HG02642 (cell line): Measurements from ENCODE around the gene EREG.
"Not testable (repeated sequence)": the region's sequence is repeated elsewhere in the genome, so short reads cannot be mapped to it uniquely, and the experiment has no call there.

ENCODE experiments used
- ATAC-seq: cut with Tn5 transposase; IDR thresholded peaks from one replicate; pipeline ENCODE4 v1.9.1; 2021; ENCODE audit warnings: mild to moderate bottlenecking; ENCODE audit not compliant: unreplicated experiment, poor library complexity

The EREG gene

DNA sequence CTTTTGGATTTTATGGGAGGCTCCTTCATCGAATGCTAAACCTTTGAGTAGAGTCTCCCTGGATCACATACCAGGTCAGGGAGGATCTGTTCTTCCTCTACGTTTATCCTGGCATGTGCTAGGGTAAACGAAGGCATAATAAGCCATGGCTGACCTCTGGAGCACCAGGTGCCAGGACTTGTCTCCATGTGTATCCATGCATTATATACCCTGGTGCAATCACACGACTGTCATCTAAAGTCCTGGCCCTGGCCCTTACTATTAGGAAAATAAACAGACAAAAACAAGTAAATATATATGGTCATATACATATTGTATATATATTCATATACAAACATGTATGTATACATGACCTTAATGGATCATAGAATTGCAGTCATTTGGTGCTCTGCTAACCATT is 21.2 kb downstream of the EREG start:
- ATAC-seq: no peak

- ATAC-seq: no peak
Measured at GRCh38 chr4:74387790-74388189, 22.8 kb downstream of the EREG start.

DNA sequence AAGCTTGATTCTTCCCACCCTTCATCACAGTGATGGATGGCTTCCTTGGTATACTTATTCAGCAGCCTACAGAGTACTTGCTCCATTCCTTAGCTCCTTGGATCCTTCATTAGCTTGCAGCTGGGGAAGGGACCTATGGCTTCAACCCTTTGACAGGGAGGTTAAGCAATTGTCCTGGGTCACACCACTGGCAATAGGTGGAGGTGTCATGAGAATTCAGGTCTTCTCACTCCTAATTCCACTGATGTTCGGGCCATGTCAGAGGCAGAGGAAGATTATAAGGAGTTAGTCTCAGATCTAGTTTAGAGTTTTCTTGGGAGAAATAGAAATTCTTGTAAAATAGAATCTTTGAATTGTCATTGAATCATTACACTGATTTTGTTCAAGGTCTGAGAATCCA is 24.5 kb downstream of the EREG start:
- no peak for ATAC-seq

DNA sequence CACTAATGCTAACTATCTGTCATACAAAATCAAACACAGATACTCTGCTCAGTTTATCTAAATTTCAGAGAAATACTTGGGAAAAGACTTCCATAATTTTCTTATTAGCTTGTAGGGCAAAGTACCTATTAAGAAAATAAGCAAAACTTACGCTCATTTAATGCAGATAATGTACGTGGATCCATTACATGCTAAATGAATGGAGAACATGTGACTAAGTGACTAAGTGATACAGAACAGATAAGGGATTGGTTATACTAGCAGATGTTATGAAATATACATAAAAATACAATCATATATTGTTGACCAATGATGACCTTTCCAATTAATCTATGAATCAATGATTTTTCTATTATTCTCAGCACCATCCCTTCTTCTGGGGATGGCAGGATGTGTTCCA is 25.7 kb downstream of the EREG start:
- no peak for ATAC-seq

GRCh38 chr4:74391346-74391745 is 26.4 kb downstream of the EREG start:
- ATAC-seq: no peak

DNA sequence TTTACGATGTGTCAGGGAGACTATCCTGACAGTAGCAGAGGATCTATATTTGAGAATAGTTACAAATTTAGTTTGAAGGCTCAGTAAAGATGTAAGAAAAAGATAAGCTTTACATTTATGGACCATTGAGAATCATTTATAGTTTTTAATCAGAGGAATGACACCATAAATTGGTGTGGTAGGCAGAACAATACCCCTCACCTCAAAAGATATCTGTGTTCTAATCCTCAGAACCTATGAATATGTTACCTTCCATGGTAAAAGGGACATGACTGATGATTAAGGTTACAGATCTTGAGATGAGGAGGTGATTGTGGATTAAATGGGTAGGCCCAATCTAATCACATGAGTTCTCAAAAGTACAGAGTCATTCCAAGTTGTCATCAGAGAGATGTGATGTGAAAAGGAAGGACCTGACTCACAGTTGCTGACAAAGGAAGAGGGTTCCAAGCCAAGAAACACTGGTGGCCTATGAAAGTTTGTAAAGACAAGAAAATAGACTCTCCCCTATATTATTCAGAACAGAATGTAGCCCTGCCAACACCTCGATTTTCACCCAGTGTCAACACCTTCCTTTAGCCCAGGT is 27.0 kb downstream of the EREG start:
- ATAC-seq: no peak

DNA sequence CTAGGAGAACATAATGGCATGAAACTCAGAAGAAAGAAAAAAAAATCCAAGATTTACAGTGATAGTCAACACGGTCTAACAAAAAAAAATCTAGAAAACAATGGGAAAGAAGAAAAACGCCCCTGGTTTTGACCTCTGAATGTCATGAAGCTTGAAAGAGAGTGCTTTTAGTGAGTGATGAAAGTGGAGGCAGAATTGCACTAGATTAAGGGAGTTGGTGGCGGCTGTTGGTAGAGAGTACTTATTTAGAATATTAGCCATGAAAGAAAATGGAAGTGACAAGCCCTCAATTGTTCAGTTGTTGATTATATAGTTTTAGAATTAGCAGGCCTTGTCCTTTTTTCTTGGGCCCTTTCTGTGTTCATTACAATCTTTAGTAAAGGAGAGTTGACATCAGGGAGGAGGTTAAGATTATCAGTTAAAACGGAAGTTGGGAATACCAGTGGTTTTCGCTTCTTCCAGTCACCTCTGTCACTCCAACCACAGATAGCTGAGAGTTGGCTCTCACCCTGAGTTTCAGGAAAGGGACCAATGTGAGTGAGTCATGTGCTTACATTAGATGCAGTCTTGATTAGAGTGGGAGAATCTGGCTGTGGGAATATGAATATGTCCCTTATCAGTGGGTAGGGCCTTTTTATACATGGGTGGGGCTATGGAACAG is 29.7 kb downstream of the EREG start:
- no peak for ATAC-seq

GRCh38 chr4:74395633-74396032 is 30.7 kb downstream of the EREG start:
- ATAC-seq: no peak

GRCh38 chr4:74397748-74398426 is 32.9 kb downstream of the EREG start:
- ATAC-seq: no peak

DNA sequence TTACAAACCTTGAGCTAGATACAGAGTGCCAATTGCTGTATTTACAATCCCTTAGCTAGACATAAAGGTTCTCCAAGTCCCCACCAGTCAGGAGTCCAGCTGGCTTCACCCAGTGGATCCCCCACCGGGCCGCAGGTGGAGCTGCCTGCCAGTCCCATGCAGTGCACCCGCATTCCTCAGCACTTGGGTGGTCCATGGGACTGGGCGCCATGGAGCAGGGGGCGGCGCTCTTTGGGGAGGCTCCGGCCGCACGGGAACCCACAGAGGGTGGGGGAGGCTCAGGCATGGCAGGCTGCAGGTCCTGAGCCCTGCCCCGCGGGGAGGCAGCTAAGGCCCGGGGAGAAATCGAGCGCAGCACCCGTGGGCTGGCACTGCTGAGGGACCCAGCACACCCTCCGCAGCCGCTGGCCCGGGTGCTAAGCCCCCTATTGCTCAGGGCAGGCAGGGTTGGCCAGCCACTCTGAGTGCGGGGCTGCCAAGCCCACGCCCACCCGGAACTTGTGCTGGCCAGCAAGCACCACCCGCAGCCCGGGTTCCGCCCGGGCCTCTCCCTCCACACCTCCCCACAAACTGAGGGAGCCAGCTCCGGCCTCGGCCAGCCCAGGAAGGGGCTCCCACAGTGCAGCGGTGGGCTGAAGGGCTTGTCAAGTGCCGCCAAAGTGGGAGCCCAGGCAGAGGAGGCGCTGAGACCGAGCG is 34.1 kb downstream of the EREG start:
- ATAC-seq: not testable (repeated sequence)

- ATAC-seq: no peak
Measured at GRCh38 chr4:74400395-74400794, 35.5 kb downstream of the EREG start.

- ATAC-seq: peak; percentile 90
Measured at GRCh38 chr4:74402692-74403456, 37.9 kb downstream of the EREG start.

DNA sequence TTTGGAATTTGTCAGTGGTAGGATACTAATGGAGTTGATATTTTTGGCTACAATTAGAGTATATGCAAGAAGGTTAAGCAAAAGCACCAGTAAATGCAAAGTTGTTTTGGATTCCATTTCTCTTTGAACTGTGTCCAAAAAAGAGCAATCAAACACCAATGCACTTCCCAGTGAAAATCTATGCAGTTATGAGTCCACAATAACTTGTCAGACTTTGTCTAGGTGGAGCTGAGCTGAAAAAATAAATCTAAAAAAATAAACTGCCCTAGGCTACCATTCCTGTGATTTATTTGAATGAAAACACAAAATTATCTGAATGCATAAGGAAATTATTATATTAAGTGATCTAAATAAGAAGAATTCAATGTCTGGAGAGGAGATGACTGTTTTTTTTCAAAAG is 42.9 kb downstream of the EREG start:
- no peak for ATAC-seq

GRCh38 chr4:74408639-74409038 is 43.7 kb downstream of the EREG start:
- no peak for ATAC-seq

DNA sequence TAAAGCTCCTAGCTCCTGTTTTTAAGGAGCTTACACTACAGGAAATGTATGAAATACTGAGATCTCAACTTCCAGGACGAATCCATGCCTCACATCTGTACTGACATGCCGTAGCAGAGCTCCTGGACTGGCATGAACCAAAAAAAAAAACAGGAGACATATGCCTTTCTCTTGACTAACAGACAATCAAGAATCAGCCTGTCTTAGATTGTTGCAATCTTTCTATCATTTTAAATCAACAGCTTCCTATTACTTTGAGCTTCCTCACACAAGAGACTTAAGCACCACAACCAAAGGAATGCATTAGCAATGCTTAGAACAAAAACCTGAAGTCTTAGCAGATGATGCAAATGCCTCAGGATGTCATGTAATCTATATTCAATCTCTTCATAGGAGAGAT is 45.3 kb downstream of the EREG start:
- no peak for ATAC-seq

DNA sequence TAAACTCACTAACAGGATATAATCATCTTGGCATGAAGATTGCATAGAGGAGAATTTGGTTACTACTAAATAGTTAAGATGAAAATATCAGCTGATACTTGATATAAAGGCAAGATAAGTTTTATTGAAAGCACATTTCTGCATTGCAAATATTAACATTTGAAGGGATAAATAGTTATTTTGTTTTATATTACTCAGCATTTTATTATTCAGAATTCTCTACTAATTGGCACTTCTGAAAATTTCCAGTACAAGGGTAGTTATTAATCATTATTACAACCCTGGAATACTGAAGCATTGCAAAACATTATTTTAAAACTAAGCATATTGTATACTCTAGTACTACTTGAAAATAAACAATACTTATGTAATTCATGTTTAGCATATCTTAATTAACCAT is 47.3 kb downstream of the EREG start:
- ATAC-seq: no peak

- ATAC-seq: no peak
Measured at GRCh38 chr4:74413265-74413664, 48.3 kb downstream of the EREG start.

DNA sequence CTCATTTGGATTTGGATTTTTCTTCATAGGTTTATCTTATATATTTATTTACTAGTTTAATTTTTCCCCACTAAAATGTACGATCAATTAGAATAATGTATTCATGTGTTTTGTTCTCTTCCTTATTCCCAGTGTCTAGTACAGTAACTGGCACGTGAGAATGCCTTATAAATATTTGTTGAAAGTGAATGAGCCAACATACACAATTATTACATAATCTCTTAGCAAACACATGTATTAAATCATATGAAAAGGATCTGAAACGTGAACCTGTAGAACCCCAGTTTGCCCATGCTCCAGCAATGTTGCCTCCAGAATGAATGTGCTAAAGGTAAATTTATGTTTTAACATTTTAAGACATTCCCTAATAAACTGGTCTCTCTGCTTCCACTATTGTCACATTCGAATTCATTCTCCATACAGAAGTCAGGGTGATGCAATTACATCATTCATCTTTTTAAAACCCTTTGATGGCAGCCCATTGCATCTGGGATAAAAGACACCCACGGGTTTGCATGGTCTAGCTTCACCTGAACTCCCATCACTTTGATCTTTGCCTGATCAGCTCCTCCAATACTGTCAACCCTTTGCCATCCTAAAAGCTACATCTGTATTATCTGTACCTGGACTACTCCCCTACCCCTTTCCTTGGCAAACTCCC is 49.3 kb downstream of the EREG start:
- ATAC-seq: no peak

GRCh38 chr4:74415602-74416300 is 50.8 kb downstream of the EREG start:
- ATAC-seq: no peak
